Activated CD8-positive, alpha-beta T cell treated with anti-CD3 and anti-CD28 coated beads for 36 hours (primary cell): ENCODE data around the gene CACNA1E. TPM values are rescaled to one million over a fixed set of nuclear protein-coding genes. Genes with fewer than 3 reads are reported as not detected.
A peak's percentile ranks its signal among the peaks of the same experiment; 100 is the strongest.
"Not testable (repeated sequence)": the region's sequence is repeated elsewhere in the genome, so short reads cannot be mapped to it uniquely, and the experiment has no call there.

Source experiments
- ATAC-seq: fragments of 200-7000 bp; cut with Tn5 transposase; one replicate; pipeline ENCODE4 v1.10.0; 2021; ENCODE audit warnings: mild to moderate bottlenecking, moderate library complexity
- CTCF ChIA-PET: fragments of 350-600 bp; sonication (Branson Sonifier 250); formaldehyde crosslinking; loops from one replicate; lab custom pipeline; 2021; ENCODE audit warnings: antibody characterized with exemption; lab: Charles Lee
- POLR2A ChIA-PET: fragments of 350-600 bp; sonication (Branson Sonifier 250); formaldehyde crosslinking; loops from one replicate; lab custom pipeline; 2021; ENCODE audit warnings: antibody characterized with exemption; lab: Charles Lee
- DNase-seq: peaks from one replicate; pipeline ENCODE4 v3.0.0-alpha.2; 2020
- H3K27ac Mint-ChIP-seq: one replicate; pipeline ENCODE4 v1.8.0; 2021; ENCODE audit warnings: mild to moderate bottlenecking, mixed read lengths
- H3K27me3 Mint-ChIP-seq: one replicate; pipeline ENCODE4 v1.8.0; 2021; ENCODE audit warnings: mixed read lengths
- H3K36me3 Mint-ChIP-seq: one replicate; pipeline ENCODE4 v1.8.0; 2021; ENCODE audit warnings: low read depth, mixed read lengths
- H3K4me1 Mint-ChIP-seq: one replicate; pipeline ENCODE4 v1.8.0; 2021; ENCODE audit warnings: low read depth, mixed read lengths
- H3K4me3 Mint-ChIP-seq: one replicate; pipeline ENCODE4 v1.8.0; 2021; ENCODE audit warnings: mild to moderate bottlenecking, moderate library complexity, mixed read lengths
- H3K9me3 Mint-ChIP-seq: one replicate; pipeline ENCODE4 v1.8.0; 2021; ENCODE audit warnings: mixed read lengths
- CTCF ChIP-seq: fragments of 200-600 bp; IDR thresholded peaks from one replicate; pipeline ENCODE4 v1.8.0; 2022; ENCODE audit warnings: antibody characterized with exemption, mild to moderate bottlenecking
- intact Hi-C: fragments of 100-400 bp; cut with micrococcal nuclease; formaldehyde crosslinking; loops from one replicate; pipeline ENCODE4 v1.10.0; 2022
- total RNA-seq, 2 experiments: library from RNA; stranded (reverse); gene quantifications; one replicate each; pipeline ENCODE4 v1.2.3, GENCODE V29; 2021

The CACNA1E gene
- total RNA-seq, 2 experiments from 2014 or later, result not detected

GRCh38 chr1:181846001-181846645 is 362.8 kb downstream of the CACNA1E start:
- Mint-ChIP-seq H3K27ac (no peak overlapping the region), H3K9me3 (no peaks in the 10 kb centered on the region), H3K4me3 (no peak overlapping the region), H3K27me3 (peaks cover 10% of the 10 kb centered on the region), H3K36me3 (no peaks in the 10 kb centered on the region), H3K4me1 (no peaks in the 10 kb centered on the region)
- intact Hi-C loops, result no loop called here
- TF ChIP-seq CTCF, result no peak
- CTCF ChIA-PET, result no interaction called here
- ATAC-seq (no peak), DNase-seq (no peak)
- POLR2A ChIA-PET, result no interaction called here

GRCh38 chr1:181846681-181847080 is 363.4 kb downstream of the CACNA1E start:
- POLR2A ChIA-PET, result no interaction called here
- no peak for TF ChIP-seq CTCF
- Mint-ChIP-seq H3K27ac (no peak overlapping the region), H3K27me3 (peaks cover 10% of the 10 kb centered on the region), H3K4me3 (no peak overlapping the region), H3K4me1 (no peaks in the 10 kb centered on the region), H3K9me3 (no peaks in the 10 kb centered on the region), H3K36me3 (no peaks in the 10 kb centered on the region)
- CTCF ChIA-PET, result no interaction called here
- peak; percentile 30 for ATAC-seq
- DNase-seq, result no peak
- intact Hi-C loops, result no loop called here

GRCh38 chr1:181849071-181849470 is 365.8 kb downstream of the CACNA1E start:
- ATAC-seq, result no peak
- ChIA-PET CTCF (no interaction called here), POLR2A (no interaction called here)
- H3K4me1 Mint-ChIP-seq, result no peaks in the 10 kb centered on the region
- TF ChIP-seq CTCF, result no peak
- intact Hi-C loops, result no loop called here
- H3K27ac Mint-ChIP-seq, result no peak overlapping the region
- peaks cover 10% of the 10 kb centered on the region for H3K27me3 Mint-ChIP-seq
- peaks cover 8% of the 10 kb centered on the region for H3K9me3 Mint-ChIP-seq
- no peaks in the 10 kb centered on the region for H3K36me3 Mint-ChIP-seq
- H3K4me3 Mint-ChIP-seq, result no peak overlapping the region
- no peak for DNase-seq

- CTCF ChIA-PET, ATAC-seq, H3K36me3 Mint-ChIP-seq, H3K4me1 Mint-ChIP-seq, DNase-seq, POLR2A ChIA-PET, H3K27me3 Mint-ChIP-seq, H3K27ac Mint-ChIP-seq, intact Hi-C loops, H3K4me3 Mint-ChIP-seq: not testable (repeated sequence)
- H3K9me3 Mint-ChIP-seq, result peaks cover 13% of the 10 kb centered on the region
Measured at GRCh38 chr1:181854212-181854611, 370.9 kb downstream of the CACNA1E start.

DNA sequence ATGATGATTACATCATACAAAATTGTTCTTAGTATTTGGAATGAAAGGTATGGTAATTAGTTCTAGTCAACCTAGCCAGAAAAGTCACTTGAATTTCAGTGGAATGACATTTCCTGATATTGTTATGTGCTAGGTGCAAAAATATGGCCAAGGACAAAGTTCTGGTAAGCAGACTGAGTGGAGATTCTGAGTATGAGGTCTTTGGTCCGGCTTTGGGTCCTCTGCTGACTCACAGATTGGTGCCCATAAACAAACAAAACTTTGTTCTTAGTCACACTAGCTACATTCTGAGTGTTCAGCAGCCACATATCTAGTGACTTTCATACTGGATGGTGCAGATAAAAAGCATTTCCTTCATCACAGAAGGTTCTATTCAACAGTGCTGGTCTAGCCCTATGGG is 372.1 kb downstream of the CACNA1E start:
- H3K9me3 Mint-ChIP-seq, result peaks cover 13% of the 10 kb centered on the region
- no peak for TF ChIP-seq CTCF
- no peak for DNase-seq
- no peak overlapping the region for H3K27ac Mint-ChIP-seq
- ATAC-seq, result no peak
- no peak overlapping the region for H3K4me3 Mint-ChIP-seq
- ChIA-PET POLR2A (no interaction called here), CTCF (no interaction called here)
- peaks cover 10% of the 10 kb centered on the region for H3K27me3 Mint-ChIP-seq
- H3K36me3 Mint-ChIP-seq, result no peaks in the 10 kb centered on the region
- no peaks in the 10 kb centered on the region for H3K4me1 Mint-ChIP-seq
- intact Hi-C loops, result no loop called here
